ENCODE data around the gene KPNA2. TPM values are rescaled to one million over a fixed set of nuclear protein-coding genes. Genes with fewer than 3 reads are reported as not detected.
A peak's percentile ranks its signal among the peaks of the same experiment; 100 is the strongest.
"Not testable (repeated sequence)": the region's sequence is repeated elsewhere in the genome, so short reads cannot be mapped to it uniquely, and the experiment has no call there.

Gene KPNA2
- total RNA-seq, 1 donor from 2014 or later, result 255 TPM

DNA sequence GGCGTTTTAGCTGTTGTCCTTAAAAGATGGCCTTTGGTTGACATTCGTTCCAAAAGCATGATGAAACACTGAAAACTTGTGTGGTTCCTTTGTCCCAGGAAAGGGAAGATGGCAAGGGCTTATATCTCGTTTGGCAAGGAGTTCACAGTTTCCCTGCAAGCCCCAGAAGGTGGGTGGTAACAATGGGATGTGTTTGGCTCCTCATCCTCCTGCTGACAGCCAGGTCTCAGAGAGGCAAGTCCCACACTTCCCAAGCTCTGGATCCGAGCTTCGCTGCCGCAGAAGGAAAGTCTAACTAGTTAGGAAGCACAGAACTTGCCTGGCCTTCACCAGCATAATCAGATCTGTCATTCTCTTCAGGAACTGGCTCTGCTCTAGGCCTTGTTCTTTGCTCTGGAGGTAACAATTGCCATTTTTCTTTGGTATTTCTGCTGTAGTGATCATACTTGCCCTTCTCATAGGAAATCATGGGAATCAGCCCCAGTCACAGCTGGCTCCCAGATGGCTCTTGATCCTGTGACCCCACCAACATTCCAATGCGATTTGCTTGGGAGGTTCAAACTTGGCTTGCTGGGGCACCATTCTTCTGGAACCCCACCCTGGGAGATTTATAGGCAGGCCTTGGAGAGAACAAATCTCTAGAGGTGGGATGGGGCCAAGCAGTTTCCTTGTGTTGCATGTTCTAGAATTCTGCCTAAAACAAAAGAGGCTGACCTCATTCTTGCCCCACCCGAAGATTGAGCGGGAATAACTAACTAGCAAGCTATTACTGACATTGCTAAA lies 17.9 kb downstream of the KPNA2 start:
- peaks cover 10% of the 10 kb centered on the region for H3K36me3 Mint-ChIP-seq (ENCODE audit: low read depth)
- peaks cover 3% of the 10 kb centered on the region for H3K27me3 Mint-ChIP-seq (ENCODE audit: low read depth)
- H3K27ac Mint-ChIP-seq, result no peak overlapping the region
- no peak for DNase-seq (ENCODE audit: low spot score)
- intact Hi-C loops (cut with micrococcal nuclease), result no loop called here
- no peaks in the 10 kb centered on the region for H3K9me3 Mint-ChIP-seq
- H3K4me1 Mint-ChIP-seq (ENCODE audit: low read depth), result peaks cover 13% of the 10 kb centered on the region
- H3K4me3 Mint-ChIP-seq (ENCODE audit: low read depth), result no peak overlapping the region

DNA sequence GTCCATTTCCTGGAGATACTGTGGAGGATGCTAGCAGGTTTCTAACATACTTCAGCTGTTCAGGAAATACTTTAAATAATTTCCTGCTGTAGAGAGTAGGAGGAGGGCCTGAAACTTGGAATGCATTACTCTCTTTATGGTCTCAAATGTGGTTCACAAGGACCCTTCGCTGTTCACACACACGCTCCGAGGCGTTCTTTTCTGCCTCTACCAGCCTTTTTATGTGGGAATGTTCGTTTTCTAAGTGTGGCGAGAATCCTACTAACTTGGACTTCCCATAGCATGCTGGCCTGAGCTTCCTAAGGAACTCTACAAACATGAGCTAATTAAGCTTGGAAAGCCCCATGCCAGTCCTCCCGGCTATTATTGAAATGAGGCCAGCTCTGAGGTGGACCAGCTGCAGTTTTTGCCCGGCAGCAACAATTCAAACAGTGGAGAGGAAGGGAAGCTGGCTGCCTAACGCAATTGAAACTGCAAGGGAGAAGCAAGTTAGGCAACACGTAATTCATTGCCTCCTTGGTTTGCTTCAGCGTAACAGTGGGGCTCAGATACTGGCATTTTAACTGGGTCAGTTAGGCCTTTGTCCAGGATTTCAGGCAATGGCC lies 18.9 kb downstream of the KPNA2 start:
- intact Hi-C loops (cut with micrococcal nuclease), result no loop called here
- no peak overlapping the region for H3K27ac Mint-ChIP-seq
- H3K4me1 Mint-ChIP-seq (ENCODE audit: low read depth), result peaks cover 13% of the 10 kb centered on the region

DNA sequence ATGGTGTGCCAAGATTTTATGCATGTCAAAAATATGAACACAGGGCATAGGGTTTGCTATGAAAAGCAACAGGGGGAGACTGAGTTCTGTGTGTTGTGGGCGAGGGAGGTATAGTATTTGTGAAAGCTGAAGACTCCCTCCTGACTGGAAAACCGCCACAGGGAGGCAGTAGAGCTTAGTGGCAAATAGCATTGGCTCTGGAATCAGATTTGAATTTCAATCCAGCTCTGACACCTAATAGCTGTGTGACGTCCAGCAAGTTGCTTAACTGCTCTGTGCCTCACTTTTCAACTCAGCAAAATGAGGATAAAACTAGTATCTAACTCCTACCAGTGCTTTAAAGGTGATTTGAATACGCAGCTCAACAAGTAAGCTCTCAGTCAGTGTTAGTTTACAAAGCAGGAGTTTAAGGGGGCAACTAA lies 22.0 kb downstream of the KPNA2 start:
- Mint-ChIP-seq H3K4me3 (ENCODE audit: low read depth) (no peak overlapping the region), H3K27ac (no peak overlapping the region), H3K9me3 (no peaks in the 10 kb centered on the region), H3K4me1 (ENCODE audit: low read depth) (peaks cover 17% of the 10 kb centered on the region), H3K27me3 (ENCODE audit: low read depth) (peaks cover 9% of the 10 kb centered on the region), H3K36me3 (ENCODE audit: low read depth) (no peaks in the 10 kb centered on the region)
- intact Hi-C loops (cut with micrococcal nuclease), result loop anchor here (2.0 kb wide), 1 partner anchor 405 kb away; no protein-coding TSS in a partner anchor
- peak; percentile 46 for DNase-seq (ENCODE audit: low spot score)

More for the DNA sequence above, 18.9 kb downstream of the KPNA2 start:
- Mint-ChIP-seq H3K9me3 (no peaks in the 10 kb centered on the region), H3K36me3 (ENCODE audit: low read depth) (peaks cover 2% of the 10 kb centered on the region), H3K27me3 (ENCODE audit: low read depth) (peaks cover 9% of the 10 kb centered on the region), H3K4me3 (ENCODE audit: low read depth) (no peak overlapping the region)
- no peak for DNase-seq (ENCODE audit: low spot score)

DNA sequence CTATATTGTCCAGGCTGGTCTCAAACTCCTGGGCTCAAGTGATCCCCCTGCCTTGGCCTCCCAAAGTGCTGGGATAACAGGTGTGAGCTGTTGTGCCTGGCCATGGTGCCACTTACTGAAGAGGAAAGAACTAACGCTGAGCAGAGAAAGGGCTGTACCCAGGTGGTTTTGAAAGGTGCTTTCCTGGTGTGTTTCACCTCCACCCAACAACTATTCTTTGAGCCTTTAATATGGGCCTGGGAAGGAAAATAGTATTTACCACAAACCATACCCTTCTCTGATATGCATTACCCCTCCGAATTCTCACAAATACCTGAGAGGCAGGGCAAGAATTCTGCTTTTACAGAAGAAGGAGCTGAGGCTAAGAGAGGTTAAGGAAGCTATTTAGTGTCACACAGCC lies 24.8 kb downstream of the KPNA2 start:
- Mint-ChIP-seq H3K27ac (no peak overlapping the region), H3K9me3 (no peaks in the 10 kb centered on the region), H3K36me3 (ENCODE audit: low read depth) (no peaks in the 10 kb centered on the region), H3K4me1 (ENCODE audit: low read depth) (peaks cover 12% of the 10 kb centered on the region), H3K4me3 (ENCODE audit: low read depth) (no peak overlapping the region), H3K27me3 (ENCODE audit: low read depth) (peaks cover 9% of the 10 kb centered on the region)
- intact Hi-C loops (cut with micrococcal nuclease), result no loop called here
- no peak for DNase-seq (ENCODE audit: low spot score)

DNA sequence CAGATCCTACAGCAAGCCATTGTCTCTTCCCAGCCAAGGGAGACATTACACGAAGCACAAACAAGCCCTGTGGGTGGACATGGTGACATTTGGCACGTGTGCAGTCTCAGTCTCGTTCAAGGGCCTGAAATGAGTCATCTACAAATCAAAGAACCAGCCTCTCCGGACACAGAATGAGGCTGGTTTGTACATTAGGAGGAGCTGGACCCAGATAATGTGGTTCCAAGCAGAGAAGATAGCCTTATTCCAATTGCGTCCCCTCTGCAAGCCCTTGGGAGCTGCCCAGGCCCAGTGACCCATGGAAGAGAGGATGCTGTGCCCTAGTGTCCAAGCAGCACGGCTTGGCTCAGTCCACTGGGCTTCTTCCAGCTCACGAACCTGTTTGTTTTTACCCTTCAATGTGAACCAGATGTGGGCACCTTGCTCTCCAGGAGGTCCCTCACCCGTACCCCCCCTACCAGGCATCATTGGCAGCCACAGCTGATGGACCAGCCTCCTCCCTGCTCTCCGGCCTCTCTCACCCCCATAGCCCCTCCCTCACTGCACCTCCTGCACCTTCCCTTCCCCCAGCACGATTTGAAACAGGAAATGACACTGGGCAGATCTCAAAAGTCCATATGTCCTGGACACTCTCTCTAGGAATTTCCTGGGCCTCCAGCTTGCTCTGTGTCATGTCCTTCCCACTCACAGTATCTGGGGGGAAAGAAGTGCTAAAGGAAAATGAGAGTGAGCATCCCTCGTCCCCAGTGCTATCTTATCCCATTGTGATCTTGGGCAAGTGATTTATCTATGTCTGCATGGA lies 26.2 kb downstream of the KPNA2 start:
- Mint-ChIP-seq H3K27ac (no peak overlapping the region), H3K4me3 (ENCODE audit: low read depth) (no peak overlapping the region), H3K9me3 (no peaks in the 10 kb centered on the region), H3K4me1 (ENCODE audit: low read depth) (peaks cover 12% of the 10 kb centered on the region), H3K36me3 (ENCODE audit: low read depth) (no peaks in the 10 kb centered on the region), H3K27me3 (ENCODE audit: low read depth) (peaks cover 9% of the 10 kb centered on the region)
- intact Hi-C loops (cut with micrococcal nuclease), result no loop called here
- no peak for DNase-seq (ENCODE audit: low spot score)

DNA sequence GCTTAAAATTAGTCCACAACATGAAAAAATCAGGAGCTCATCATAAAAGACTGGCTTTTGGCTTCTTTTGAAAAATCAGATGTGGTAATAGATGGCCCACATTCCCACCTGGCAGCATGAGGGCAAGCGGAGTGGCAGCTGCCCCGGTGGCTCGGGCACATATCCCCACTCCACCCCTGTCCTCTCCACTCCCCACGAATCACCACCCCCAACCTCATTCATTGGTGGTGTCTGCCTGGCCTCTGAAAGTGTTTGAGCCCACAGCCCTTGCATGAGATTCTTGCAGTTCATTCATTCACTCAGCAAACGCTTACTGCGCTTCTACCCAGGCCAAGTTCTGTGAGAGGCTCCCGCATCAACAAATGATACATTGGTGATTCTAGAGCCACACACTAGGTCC lies 29.8 kb downstream of the KPNA2 start:
- intact Hi-C loops (cut with micrococcal nuclease); H3K27me3 Mint-ChIP-seq (ENCODE audit: low read depth); DNase-seq (ENCODE audit: low spot score); H3K4me1 Mint-ChIP-seq (ENCODE audit: low read depth); H3K36me3 Mint-ChIP-seq (ENCODE audit: low read depth); H3K27ac Mint-ChIP-seq; H3K4me3 Mint-ChIP-seq (ENCODE audit: low read depth); H3K9me3 Mint-ChIP-seq: not testable (repeated sequence)

DNA sequence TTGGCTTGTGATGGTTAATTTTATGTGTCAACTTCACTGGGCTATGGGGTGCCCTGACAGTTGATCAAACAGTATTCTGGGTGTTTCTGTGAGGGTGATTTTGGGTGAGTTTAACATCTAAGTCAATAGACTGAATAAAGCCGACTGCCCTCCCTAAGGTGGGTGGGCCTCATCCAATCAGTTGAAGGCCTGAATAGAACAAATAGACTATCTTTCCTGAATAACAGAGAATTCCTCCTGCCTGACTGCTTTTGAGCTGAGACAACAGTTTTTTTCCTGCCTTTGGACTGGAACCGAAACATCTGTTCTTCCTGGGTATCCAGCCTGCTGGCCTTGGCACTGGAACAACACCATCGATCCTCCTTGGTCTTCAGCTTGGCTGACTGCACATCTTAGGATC lies 33.0 kb downstream of the KPNA2 start:
- not testable (repeated sequence) for H3K36me3 Mint-ChIP-seq (ENCODE audit: low read depth)

DNA sequence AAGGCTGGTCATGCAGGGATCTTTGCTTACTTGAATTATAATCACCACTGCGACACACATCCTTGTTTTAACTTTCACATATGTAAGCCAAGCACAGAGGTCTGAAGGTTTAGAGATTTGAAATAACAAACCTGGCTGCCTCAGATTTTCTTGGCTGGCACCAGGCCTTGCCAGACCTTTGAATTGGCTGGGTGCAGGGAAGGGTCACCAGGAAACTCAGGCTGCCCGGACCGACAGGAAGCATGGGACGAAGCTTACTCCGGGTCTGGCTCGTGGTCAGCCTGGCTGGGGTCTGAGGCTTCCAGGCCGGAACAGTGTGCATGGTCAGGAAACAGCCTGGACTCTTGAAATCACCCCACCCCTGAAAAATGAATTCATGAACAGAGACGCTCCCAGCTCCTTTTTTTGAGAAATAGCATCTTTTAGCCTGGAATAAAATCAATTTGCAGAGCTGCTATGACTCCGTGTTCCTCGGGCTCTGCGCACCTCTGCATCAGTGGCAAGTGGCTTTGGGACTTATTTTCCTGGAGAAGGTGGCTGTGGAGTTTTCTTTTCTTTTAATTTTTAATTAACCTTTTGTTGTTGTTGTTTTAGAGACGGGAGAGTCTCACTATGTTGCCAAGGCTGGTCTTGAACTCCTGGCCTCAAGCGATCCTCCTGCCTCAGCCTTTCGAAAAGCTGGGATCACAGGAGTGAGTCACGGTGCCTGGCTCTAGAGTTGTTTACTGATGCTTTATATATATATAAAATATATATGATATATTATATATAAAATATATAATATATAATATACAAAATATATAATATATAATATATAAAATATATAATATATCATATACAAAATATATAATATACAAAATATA lies 35.3 kb downstream of the KPNA2 start:
- H3K4me1 Mint-ChIP-seq (ENCODE audit: low read depth); DNase-seq (ENCODE audit: low spot score); H3K9me3 Mint-ChIP-seq; H3K27ac Mint-ChIP-seq; H3K27me3 Mint-ChIP-seq (ENCODE audit: low read depth); intact Hi-C loops (cut with micrococcal nuclease); H3K4me3 Mint-ChIP-seq (ENCODE audit: low read depth); H3K36me3 Mint-ChIP-seq (ENCODE audit: low read depth): not testable (repeated sequence)

More for the DNA sequence above, 33.0 kb downstream of the KPNA2 start:
- DNase-seq (ENCODE audit: low spot score); H3K27ac Mint-ChIP-seq; intact Hi-C loops (cut with micrococcal nuclease); H3K27me3 Mint-ChIP-seq (ENCODE audit: low read depth); H3K4me1 Mint-ChIP-seq (ENCODE audit: low read depth); H3K4me3 Mint-ChIP-seq (ENCODE audit: low read depth); H3K9me3 Mint-ChIP-seq: not testable (repeated sequence)

DNA sequence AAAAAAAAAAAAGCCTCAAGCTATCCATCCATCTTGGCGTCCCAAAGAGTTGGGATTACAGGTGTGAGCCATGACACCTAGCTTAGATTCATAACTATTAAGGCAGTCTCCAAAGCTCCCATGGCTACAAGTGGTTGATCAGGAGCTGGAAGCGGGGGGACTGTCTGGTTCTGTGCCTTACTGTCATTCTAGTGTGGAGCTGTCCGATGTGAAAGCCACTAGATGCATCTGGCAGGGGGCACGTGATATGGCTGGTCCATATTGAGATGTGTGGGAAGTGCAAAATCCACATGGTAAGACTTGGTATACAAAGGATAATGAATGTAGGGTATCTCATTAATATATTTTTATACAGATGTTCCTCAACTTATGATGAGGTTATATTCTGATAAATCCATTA lies 38.7 kb downstream of the KPNA2 start:
- Mint-ChIP-seq H3K36me3 (ENCODE audit: low read depth) (no peaks in the 10 kb centered on the region), H3K27ac (no peak overlapping the region), H3K4me3 (ENCODE audit: low read depth) (no peak overlapping the region), H3K9me3 (no peaks in the 10 kb centered on the region), H3K4me1 (ENCODE audit: low read depth) (no peaks in the 10 kb centered on the region), H3K27me3 (ENCODE audit: low read depth) (no peaks in the 10 kb centered on the region)
- DNase-seq (ENCODE audit: low spot score), result no peak
- intact Hi-C loops (cut with micrococcal nuclease), result no loop called here

DNA sequence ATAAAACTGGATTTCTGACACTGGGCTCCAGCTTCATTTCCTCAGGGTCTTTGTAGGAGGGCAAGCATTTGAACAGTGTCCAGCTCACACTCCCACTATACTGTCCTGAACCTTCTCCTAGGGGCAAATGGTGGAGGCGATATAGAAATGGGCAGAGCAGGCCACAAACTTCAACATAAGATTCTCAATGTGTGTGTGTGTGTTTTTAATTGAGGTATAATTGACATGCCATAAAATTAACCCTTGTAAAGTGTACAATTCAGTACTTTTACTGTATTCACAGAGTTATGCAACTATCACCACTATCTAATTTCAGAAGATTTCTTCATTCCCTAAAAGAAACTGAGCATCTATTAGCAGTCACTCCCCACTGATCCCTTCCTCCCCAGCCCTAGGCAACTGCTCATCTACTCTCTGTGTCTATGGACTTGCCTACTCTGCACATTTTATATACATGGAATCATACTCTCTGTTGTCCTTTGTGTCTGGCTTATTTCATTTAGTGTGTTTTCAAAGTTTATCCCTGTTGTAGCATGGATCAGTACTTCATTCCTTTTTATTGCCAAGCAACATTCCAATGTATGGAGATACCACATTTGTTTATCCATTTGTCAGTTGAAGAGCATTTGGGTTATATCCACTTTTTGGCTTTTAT lies 40.5 kb downstream of the KPNA2 start:
- H3K36me3 Mint-ChIP-seq (ENCODE audit: low read depth); intact Hi-C loops (cut with micrococcal nuclease); H3K9me3 Mint-ChIP-seq; H3K27me3 Mint-ChIP-seq (ENCODE audit: low read depth); H3K4me3 Mint-ChIP-seq (ENCODE audit: low read depth); DNase-seq (ENCODE audit: low spot score); H3K27ac Mint-ChIP-seq; H3K4me1 Mint-ChIP-seq (ENCODE audit: low read depth): not testable (repeated sequence)

DNA sequence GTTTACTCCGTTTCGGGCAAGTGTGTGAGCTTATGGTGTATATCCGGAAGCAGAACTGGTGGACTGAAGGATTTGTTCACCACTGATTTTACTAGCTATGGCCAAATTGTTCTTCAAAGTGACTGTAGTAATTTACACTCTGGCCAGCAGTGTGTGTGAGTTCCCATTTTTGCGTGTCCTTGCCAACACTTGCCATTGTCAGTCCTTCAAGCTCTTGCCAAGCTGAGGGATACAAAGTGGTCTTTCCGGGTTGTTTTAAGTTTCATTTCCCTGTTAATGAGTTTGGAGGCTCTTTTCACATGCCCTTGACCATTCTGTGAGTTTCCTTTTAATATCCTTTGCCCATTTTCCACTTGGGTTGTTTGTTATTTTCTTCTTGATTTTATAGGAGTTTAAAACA lies 42.0 kb downstream of the KPNA2 start:
- H3K27ac Mint-ChIP-seq; intact Hi-C loops (cut with micrococcal nuclease); H3K27me3 Mint-ChIP-seq (ENCODE audit: low read depth); DNase-seq (ENCODE audit: low spot score); H3K4me1 Mint-ChIP-seq (ENCODE audit: low read depth); H3K4me3 Mint-ChIP-seq (ENCODE audit: low read depth); H3K9me3 Mint-ChIP-seq; H3K36me3 Mint-ChIP-seq (ENCODE audit: low read depth): not testable (repeated sequence)
